ENCODE data around the gene GRID2.

- TF ChIP-seq REST (IDR thresholded peaks at IDR 0.05; ENCODE audit: insufficient read depth in 1 of 2, low read depth in 2 of 2, low read length in 2 of 2) (no peak), POLR2AphosphoS5 (IDR thresholded peaks at IDR 0.05; ENCODE audit: low read depth, low read length) (no peak), TAF1 (IDR thresholded peaks at IDR 0.05; ENCODE audit: borderline replicate concordance, insufficient read depth, low read length) (no peak), FOXP2 (optimal IDR thresholded peaks at IDR 0.05; ENCODE audit: borderline replicate concordance, extremely low read depth, extremely low read length, insufficient read depth) (no peak), SIN3A (IDR thresholded peaks at IDR 0.05; ENCODE audit: borderline replicate concordance, insufficient read depth, low read length) (no peak)
These were observed 691.0 kb downstream of the GRID2 start for GRCh38 chr4:92994727-92995126.
